A549 treated with CpdA at 1 μM for 4 hours (cell line): ENCODE measurements around the gene NR2F1-AS1. TPM values are rescaled to one million over a fixed set of nuclear protein-coding genes. Genes with fewer than 3 reads are reported as not detected.

Source experiments
- total RNA-seq: library from RNA; stranded (reverse); fragments of 200-300 nt; extraction: Qiagen RNA extraction; gene quantifications from 5 replicates; pipeline ENCODE4 v1.2.3, GENCODE V29; 2022; ENCODE audit warnings: low read depth

NR2F1-AS1 gene
- 2.8 to 4.8 TPM (median 3.8 TPM) in 5 replicates for total RNA-seq

DNA sequence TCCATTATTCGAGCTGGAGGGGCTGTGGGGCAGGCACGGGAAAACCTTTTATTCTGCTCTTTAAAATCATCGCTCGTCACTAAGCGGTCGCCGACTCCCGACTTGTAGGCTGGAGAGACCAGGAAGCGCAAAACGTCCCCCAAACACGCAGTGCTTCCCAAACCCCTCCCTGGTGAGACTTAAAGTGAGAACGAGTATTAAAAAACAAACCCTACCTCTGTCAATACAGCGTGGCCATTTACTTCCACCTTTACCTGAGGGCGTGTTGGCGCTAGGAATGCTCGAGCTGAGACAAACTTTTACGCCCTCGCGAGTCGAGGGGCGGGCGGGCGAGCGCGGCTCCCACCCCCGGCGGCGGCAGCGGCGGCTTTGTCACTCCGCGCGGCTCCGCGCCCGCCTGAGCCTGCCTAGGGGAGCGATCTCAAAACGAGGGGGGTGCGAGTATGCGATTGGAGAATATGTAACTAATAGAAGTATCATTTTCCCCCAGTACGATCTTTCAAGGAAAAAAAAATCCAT lies at the start of gene NR2F1-AS1:
TSS of gene NR2F1-AS1 (minus strand) at position 293 of the 519 bp plus-strand sequence.

GRCh38 chr5:93582677-93583438 lies 1.8 kb upstream of the NR2F1-AS1 start, which contains the start of gene NR2F1:
Gene NR2F1 (plus strand): TSS chr5:93583222. CDS start chr5:93585024, 1,802 bp downstream.

Other genes starting within 250 kb of the NR2F1-AS1 start
- 3.8 to 6.6 TPM (median 5.0 TPM) in 5 replicates for gene NR2F1, start 2.0 kb upstream of the NR2F1-AS1 start, total RNA-seq
- 0.01 to 0.02 TPM in 2 of 5 replicates, not detected in the others for gene POU5F2, start 160.4 kb upstream of the NR2F1-AS1 start, total RNA-seq